Frontal cortex (tissue), 1 donor: ENCODE measurements around the gene SNX27. TPM values are rescaled to one million over a fixed set of nuclear protein-coding genes. Genes with fewer than 3 reads are reported as not detected.

ENCODE experiments used
- small RNA-seq: library from RNA; depleted of rRNA; stranded (forward); fragments of <200 nt; gene quantifications from one replicate; pipeline ENCODE3, GENCODE V24; 2014
- total RNA-seq: library from RNA; depleted of rRNA; stranded (reverse); fragments of >200 nt; gene quantifications from one replicate; pipeline ENCODE4 v1.2.3, GENCODE V29; 2014

Gene SNX27
- total RNA-seq, 1 donor from 2014 or later = 75.8 TPM

Small RNA genes within 50 kb of the gene (small RNA-seq; reads per million reads assigned to genes)
- gene RNU6-1062P = not detected
- not detected for gene RNU6-662P

Other genes starting within 250 kb of the SNX27 start
- 6.5 TPM for gene SELENBP1, start 239.3 kb upstream of the SNX27 start, total RNA-seq
- 369 TPM for gene PSMB4, start 212.5 kb upstream of the SNX27 start, total RNA-seq
- 33.4 TPM for gene POGZ, start 152.6 kb upstream of the SNX27 start, total RNA-seq
- 2.0 TPM for gene CGN, start 100.7 kb upstream of the SNX27 start, total RNA-seq
- gene TUFT1, start 71.7 kb upstream of the SNX27 start, total RNA-seq = 9.8 TPM
- gene CELF3, start 104.8 kb downstream of the SNX27 start, total RNA-seq = 33.0 TPM
- gene RIIAD1, start 109.5 kb downstream of the SNX27 start, total RNA-seq = 9.8 TPM
- 73.4 TPM for gene MRPL9, start 151.4 kb downstream of the SNX27 start, total RNA-seq
- gene TDRKH, start 178.4 kb downstream of the SNX27 start, total RNA-seq = 17.1 TPM
- gene LINGO4, start 193.4 kb downstream of the SNX27 start, total RNA-seq = not detected
- under 0.01 TPM for gene RORC, start 219.8 kb downstream of the SNX27 start, total RNA-seq
- under 0.01 TPM for gene C2CD4D, start 227.8 kb downstream of the SNX27 start, total RNA-seq
- gene THEM5, start 241.7 kb downstream of the SNX27 start, total RNA-seq = not detected